Measurements from ENCODE around the gene TMA7.
"Not testable (repeated sequence)": the region's sequence is repeated elsewhere in the genome, so short reads cannot be mapped to it uniquely, and the experiment has no call there.

The TMA7 gene

GRCh38 chr3:48446425-48447193, 6.6 kb downstream of the TMA7 start, which contains the start of gene ATRIP:
TSS of gene ATRIP (plus strand) at chr3:48446737. CDS start at chr3:48446846, 109 bp downstream.
- DNase-seq (ENCODE audit: low read depth), result peak; percentile 80
- TF ChIP-seq, protein P1, sequence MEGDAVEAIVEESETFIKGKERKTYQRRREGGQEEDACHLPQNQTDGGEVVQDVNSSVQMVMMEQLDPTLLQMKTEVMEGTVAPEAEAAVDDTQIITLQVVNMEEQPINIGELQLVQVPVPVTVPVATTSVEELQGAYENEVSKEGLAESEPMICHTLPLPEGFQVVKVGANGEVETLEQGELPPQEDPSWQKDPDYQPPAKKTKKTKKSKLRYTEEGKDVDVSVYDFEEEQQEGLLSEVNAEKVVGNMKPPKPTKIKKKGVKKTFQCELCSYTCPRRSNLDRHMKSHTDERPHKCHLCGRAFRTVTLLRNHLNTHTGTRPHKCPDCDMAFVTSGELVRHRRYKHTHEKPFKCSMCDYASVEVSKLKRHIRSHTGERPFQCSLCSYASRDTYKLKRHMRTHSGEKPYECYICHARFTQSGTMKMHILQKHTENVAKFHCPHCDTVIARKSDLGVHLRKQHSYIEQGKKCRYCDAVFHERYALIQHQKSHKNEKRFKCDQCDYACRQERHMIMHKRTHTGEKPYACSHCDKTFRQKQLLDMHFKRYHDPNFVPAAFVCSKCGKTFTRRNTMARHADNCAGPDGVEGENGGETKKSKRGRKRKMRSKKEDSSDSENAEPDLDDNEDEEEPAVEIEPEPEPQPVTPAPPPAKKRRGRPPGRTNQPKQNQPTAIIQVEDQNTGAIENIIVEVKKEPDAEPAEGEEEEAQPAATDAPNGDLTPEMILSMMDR (IDR thresholded peaks at IDR 0.05; ENCODE audit: low read length, missing control alignments), result no peak
- H3K4me3 ChIP-seq (replicated peaks; ENCODE audit: low read depth, low read length), result peak within 1 kb of the TSS; percentile 89

DNA sequence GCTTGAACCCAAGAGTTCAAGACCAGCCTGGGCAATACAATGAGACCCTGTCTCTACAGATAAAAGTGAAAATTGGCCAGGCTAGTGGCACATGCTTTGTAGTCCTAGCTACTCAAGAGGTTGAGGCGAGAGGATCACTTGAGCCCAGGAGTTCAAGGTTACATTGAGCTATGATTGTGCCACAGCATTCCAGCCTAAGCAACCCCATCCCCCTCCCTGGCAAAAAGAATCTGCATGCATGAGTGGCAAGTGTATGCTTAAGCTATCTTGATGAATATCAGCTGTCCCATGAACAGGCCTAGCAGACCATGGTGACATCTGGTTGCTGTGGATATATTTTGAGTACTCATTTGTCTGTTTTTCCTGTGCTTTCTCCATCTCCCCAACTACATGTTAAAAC, 11.2 kb downstream of the TMA7 start:
- no peak overlapping the region for H3K4me3 ChIP-seq (replicated peaks; ENCODE audit: low read depth, low read length)
- DNase-seq (ENCODE audit: low read depth), result no peak
- TF ChIP-seq, protein P1 (IDR thresholded peaks at IDR 0.05; ENCODE audit: low read length, missing control alignments), result no peak

DNA sequence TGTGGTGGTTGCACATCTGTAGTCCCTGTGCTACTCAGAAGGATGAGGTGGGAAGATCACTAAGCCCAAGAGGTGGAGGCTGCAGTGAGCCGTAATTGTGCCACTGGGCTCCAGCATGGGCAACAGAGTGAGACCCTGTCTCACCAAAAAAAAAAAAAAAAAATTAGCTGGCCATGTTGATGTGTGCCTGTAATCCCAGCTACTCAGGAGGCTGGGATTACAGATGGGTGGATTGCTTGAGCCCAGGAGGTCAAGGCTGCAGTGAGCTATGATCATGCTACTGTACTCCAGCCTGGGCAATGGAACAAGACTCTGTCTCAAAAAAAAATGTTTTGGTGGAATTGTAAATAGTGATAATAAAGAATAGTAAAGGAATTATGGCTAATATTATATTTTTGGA, 16.4 kb downstream of the TMA7 start:
- H3K4me3 ChIP-seq (replicated peaks; ENCODE audit: low read depth, low read length), result no peak overlapping the region
- TF ChIP-seq, protein P1 (IDR thresholded peaks at IDR 0.05; ENCODE audit: low read length, missing control alignments), result no peak
- DNase-seq (ENCODE audit: low read depth), result no peak

GRCh38 chr3:48459331-48459730, 19.3 kb downstream of the TMA7 start:
- DNase-seq (ENCODE audit: low read depth), result no peak
- no peak overlapping the region for H3K4me3 ChIP-seq (replicated peaks; ENCODE audit: low read depth, low read length)
- TF ChIP-seq, protein P1 (IDR thresholded peaks at IDR 0.05; ENCODE audit: low read length, missing control alignments), result no peak

DNA sequence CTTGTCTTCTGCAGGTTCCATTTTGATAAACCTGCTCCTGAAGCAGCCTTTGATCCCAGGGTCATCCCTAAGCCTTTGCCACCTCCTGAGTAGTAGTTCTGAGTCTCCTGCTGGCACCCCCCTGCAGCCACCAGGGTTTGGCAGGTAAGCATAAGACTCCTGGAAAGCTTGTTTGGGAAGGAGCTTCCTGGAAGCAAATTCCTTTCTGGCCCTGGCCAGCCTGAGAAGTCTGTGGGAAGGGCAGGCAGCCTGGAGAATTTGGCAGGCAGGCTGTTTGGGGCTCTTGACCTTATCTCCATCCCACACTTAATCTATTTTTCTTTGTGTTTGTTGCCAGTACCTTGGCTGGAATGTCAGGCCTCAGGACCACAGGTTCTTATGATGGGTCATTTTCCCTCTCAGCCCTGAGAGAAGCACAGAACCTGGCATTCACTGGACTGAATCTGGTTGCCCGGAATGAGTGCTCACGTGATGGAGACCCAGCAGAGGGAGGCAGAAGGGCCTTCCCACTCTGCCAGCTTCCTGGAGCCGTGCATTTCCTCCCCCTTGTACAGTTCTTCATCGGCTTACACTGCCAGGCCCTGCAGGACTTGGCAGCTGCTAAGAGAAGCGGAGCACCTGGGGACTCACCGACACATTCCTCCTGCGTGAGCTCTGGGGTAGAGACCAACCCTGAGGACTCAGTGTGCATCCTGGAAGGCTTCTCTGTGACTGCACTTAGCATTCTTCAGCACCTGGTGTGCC, 19.9 kb downstream of the TMA7 start:
- TF ChIP-seq, protein P1 (IDR thresholded peaks at IDR 0.05; ENCODE audit: low read length, missing control alignments), result no peak
- H3K4me3 ChIP-seq (replicated peaks; ENCODE audit: low read depth, low read length), result no peak overlapping the region

DNA sequence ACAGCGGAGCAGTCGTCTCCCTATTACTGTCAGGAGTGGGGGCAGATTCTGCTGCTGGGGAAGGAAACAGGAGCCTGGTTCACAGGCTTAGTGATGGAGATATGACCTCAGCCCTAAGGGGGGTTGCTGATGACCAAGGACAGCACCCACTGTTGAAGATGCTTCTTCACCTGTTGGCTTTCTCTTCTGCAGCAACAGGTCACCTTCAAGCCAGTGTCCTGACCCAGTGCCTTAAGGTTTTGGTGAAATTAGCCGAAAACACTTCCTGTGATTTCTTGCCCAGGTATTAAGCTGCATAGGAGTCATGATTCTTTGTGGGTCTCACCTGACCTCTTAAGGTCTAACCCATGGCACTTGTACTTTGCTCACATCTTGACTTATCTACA, 20.5 kb downstream of the TMA7 start:
- no peak for DNase-seq (ENCODE audit: low read depth)
- TF ChIP-seq, protein P1 (IDR thresholded peaks at IDR 0.05; ENCODE audit: low read length, missing control alignments), result no peak
- no peak overlapping the region for H3K4me3 ChIP-seq (replicated peaks; ENCODE audit: low read depth, low read length)

More for the DNA sequence above, 19.9 kb downstream of the TMA7 start:
- no peak for DNase-seq (ENCODE audit: low read depth)

DNA sequence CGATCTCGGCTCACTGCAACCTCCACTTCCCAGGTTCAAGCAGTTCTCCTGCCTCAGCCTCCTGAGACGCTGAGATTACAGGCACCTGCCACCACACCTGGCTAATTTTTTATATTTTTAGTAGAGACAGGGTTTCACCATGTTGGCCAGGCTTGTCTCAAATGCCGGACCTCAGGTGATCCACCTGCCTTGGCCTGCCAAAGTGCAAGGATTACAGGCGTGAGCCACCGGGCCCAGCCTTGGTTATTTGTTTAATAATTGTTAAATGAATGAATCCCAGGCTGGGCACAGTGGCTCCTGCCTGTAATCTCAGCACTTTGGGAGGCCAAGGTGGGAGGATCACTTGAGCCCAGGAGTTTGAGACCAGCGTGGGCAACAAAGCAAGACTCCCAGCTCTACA, 21.7 kb downstream of the TMA7 start:
- not testable (repeated sequence) for H3K4me3 ChIP-seq (replicated peaks; ENCODE audit: low read depth, low read length); DNase-seq (ENCODE audit: low read depth)
